MG63 (cell line): ENCODE results near the gene PPP1R12A. TPM values are rescaled to one million over a fixed set of nuclear protein-coding genes. Genes with fewer than 3 reads are reported as not detected.
"Not testable (repeated sequence)": the region's sequence is repeated elsewhere in the genome, so short reads cannot be mapped to it uniquely, and the experiment has no call there.

Source experiments
- DNase-seq: peaks from one replicate; pipeline ENCODE4 v3.0.0-alpha.2; 2020
- H3K27me3 ChIP-seq: fragments of 250-450 bp; sonication (Bioruptor Pico); 2 replicates; pipeline ENCODE4 v1.5.1; 2020; ENCODE audit warnings: mild to moderate bottlenecking, moderate library complexity
- H3K36me3 ChIP-seq: fragments of 250-450 bp; sonication (Bioruptor Pico); 2 replicates; pipeline ENCODE4 v1.5.1; 2020; ENCODE audit warnings: mild to moderate bottlenecking, moderate library complexity
- H3K4me3 ChIP-seq: fragments of 250-450 bp; sonication (Bioruptor Pico); 2 replicates; pipeline ENCODE4 v1.5.1; 2020; ENCODE audit warnings: mild to moderate bottlenecking, moderate library complexity
- H3K9me3 ChIP-seq: fragments of 250-450 bp; sonication (Bioruptor Pico); 2 replicates; pipeline ENCODE4 v1.5.1; 2020; ENCODE audit warnings: mild to moderate bottlenecking, moderate library complexity
- total RNA-seq: library from RNA; depleted of rRNA; stranded (reverse); fragments of >200 nt; shearing (Covaris generic); gene quantifications from 2 replicates; pipeline ENCODE4 v1.2.3, GENCODE V29; 2014; ENCODE audit warnings: low replicate concordance

PPP1R12A gene
- total RNA-seq, 1 experiment from 2014 or later = 47.4 TPM

- DNase-seq = no peak
- no peak overlapping the region for H3K4me3 ChIP-seq
- H3K36me3 ChIP-seq = peaks cover 14% of the 10 kb centered on the region
- H3K27me3 ChIP-seq = no peaks in the 10 kb centered on the region
- H3K9me3 ChIP-seq = no peaks in the 10 kb centered on the region
Observed at GRCh38 chr12:79883216-79883615, 51.7 kb downstream of the PPP1R12A start.

- Histone ChIP-seq H3K36me3 (peaks cover 18% of the 10 kb centered on the region), H3K27me3 (no peaks in the 10 kb centered on the region), H3K4me3 (no peak overlapping the region), H3K9me3 (no peaks in the 10 kb centered on the region)
- no peak for DNase-seq
Observed at GRCh38 chr12:79881351-79881750, 53.5 kb downstream of the PPP1R12A start.

- not testable (repeated sequence) for H3K27me3 ChIP-seq, DNase-seq, H3K4me3 ChIP-seq, H3K9me3 ChIP-seq
- H3K36me3 ChIP-seq = peaks cover 13% of the 10 kb centered on the region
Observed at GRCh38 chr12:79878506-79878905, 56.4 kb downstream of the PPP1R12A start.

GRCh38 chr12:79877246-79877645 lies 57.7 kb downstream of the PPP1R12A start:
- H3K9me3 ChIP-seq = no peaks in the 10 kb centered on the region
- no peaks in the 10 kb centered on the region for H3K27me3 ChIP-seq
- peaks cover 14% of the 10 kb centered on the region for H3K36me3 ChIP-seq
- H3K4me3 ChIP-seq = no peak overlapping the region
- no peak for DNase-seq

GRCh38 chr12:79874665-79875064 lies 60.2 kb downstream of the PPP1R12A start:
- Histone ChIP-seq H3K36me3 (peaks cover 32% of the 10 kb centered on the region), H3K4me3 (no peak overlapping the region), H3K9me3 (no peaks in the 10 kb centered on the region), H3K27me3 (no peaks in the 10 kb centered on the region)
- no peak for DNase-seq

GRCh38 chr12:79873201-79873600 lies 61.7 kb downstream of the PPP1R12A start:
- no peak for DNase-seq
- H3K4me3 ChIP-seq = no peak overlapping the region
- H3K9me3 ChIP-seq = no peaks in the 10 kb centered on the region
- H3K36me3 ChIP-seq = peaks cover 39% of the 10 kb centered on the region
- no peaks in the 10 kb centered on the region for H3K27me3 ChIP-seq

DNA sequence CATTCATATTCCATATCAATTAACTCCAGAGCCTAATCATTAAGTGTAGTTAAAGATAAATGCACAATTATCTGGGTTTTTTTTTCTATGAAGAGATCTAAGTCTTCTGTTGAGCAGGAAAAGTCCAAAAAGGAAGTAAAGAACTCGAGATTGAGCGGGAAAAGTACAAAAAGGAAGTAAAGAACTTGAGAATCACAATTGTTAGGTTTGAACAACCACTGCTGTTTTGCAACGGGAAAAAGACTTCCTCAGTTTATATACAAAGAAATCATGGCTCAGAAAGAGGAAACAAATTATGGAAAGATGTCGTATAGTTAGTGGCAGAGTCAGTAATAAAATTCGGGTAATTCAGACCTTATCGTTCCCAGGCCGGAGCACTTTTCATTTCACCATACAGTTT lies 63.3 kb downstream of the PPP1R12A start:
- peaks cover 50% of the 10 kb centered on the region for H3K36me3 ChIP-seq
- H3K4me3 ChIP-seq = no peak overlapping the region
- peaks cover 3% of the 10 kb centered on the region; the same call in 1 of the 2 replicates for H3K9me3 ChIP-seq
- DNase-seq = no peak
- no peaks in the 10 kb centered on the region for H3K27me3 ChIP-seq

- H3K4me3 ChIP-seq = no peak overlapping the region
- H3K9me3 ChIP-seq = peaks cover 5% of the 10 kb centered on the region; the same call in 1 of the 2 replicates
- no peaks in the 10 kb centered on the region for H3K27me3 ChIP-seq
- no peak for DNase-seq
- H3K36me3 ChIP-seq = peaks cover 54% of the 10 kb centered on the region
Observed at GRCh38 chr12:79870916-79871315, 64.0 kb downstream of the PPP1R12A start.

DNA sequence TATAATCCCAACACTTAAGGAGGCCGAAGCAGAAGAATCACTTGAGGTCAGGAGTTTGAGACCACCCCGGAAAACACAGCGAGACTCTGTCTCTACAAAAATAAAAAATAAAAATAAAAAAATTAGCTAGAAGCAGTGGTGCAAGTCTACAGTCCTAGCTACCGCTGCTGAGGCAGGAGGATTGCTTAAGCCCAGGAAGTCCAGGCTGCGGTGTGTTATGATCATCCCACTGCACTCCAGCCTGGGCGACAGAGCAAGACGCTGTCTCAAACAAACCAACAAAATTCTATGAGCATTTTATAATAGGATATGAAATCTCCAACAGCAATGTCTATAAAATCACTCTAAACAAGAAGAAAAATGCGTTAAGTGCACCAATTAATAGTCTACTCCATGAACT lies 75.3 kb downstream of the PPP1R12A start:
- Histone ChIP-seq H3K4me3 (no peak overlapping the region), H3K9me3 (no peaks in the 10 kb centered on the region; the same call in 1 of the 2 replicates), H3K36me3 (peaks cover 21% of the 10 kb centered on the region), H3K27me3 (no peaks in the 10 kb centered on the region)
- no peak for DNase-seq

DNA sequence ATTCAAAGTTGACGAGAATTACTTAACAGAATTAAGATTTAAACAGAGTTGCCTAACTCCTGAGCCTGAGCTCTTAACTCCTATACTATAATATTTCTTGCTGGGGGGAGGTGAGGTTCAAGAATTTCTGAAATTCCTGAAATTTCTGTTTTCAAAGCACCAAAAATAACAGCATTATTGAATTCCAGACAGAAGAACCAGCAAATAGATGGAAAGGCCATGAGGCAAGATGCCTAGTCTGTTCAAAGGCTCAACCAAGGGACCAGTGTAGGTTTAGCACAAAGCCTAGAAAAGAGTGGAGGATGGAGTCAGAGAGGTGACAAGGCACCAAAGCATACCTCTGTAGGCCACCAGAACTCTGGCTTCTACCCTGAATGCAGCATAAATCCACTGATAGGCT lies 76.4 kb downstream of the PPP1R12A start:
- Histone ChIP-seq H3K9me3 (no peaks in the 10 kb centered on the region), H3K4me3 (no peak overlapping the region), H3K27me3 (no peaks in the 10 kb centered on the region), H3K36me3 (peaks cover 21% of the 10 kb centered on the region)
- no peak for DNase-seq

DNA sequence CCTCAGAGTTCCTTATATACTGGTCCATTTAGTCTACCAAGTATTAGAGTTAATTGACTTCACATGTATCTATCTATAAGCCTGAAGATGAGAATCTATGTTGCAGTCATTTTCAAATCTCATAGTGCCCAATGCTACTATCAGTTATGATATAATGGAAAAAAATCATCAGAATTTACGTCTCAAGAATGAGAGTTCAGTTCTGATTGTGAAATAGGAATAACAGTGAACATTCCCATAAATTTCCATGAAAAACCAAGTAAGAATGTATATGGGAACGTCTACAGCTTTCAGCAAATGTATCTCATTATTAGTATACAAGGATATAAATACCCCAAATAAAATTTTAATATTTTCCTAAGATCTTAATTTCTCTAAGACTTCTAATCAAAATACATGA lies 77.2 kb downstream of the PPP1R12A start:
- Histone ChIP-seq H3K4me3 (no peak overlapping the region), H3K27me3 (no peaks in the 10 kb centered on the region), H3K36me3 (peaks cover 25% of the 10 kb centered on the region), H3K9me3 (0 out of 2 replicates have a peak, but pooled peaks cover 2% of the 10 kb centered on the region)
- DNase-seq = no peak

GRCh38 chr12:79850610-79851299 lies 84.1 kb downstream of the PPP1R12A start:
- no peaks in the 10 kb centered on the region for H3K27me3 ChIP-seq
- H3K36me3 ChIP-seq = peaks cover 17% of the 10 kb centered on the region
- no peak for DNase-seq
- peaks cover 11% of the 10 kb centered on the region; the same call in 1 of the 2 replicates for H3K9me3 ChIP-seq
- no peak overlapping the region for H3K4me3 ChIP-seq

- peak; percentile 41 for DNase-seq
- H3K27me3 ChIP-seq = no peaks in the 10 kb centered on the region
- H3K36me3 ChIP-seq = peaks cover 37% of the 10 kb centered on the region
- no peak overlapping the region for H3K4me3 ChIP-seq
- H3K9me3 ChIP-seq = peaks cover 13% of the 10 kb centered on the region; the same call in 1 of the 2 replicates
Observed at GRCh38 chr12:79848339-79848738, 86.6 kb downstream of the PPP1R12A start.

DNA sequence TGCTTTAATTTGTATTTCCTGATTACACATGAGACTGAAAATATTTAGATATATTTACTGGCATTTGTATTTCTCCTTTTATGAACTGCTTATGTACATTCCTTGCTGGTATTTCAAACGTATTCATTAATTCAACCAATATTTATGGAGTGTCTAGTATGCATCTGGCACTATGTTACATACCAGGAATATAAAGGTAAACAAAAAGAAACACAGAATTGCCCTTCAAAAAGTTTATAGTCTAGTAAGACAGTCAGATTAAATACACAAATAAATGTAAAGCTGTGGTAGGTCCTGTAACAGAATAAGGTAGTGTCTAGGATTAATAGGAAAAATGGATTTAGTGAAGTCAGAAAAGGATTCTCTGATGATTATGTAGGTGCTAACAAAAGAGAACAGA lies 87.5 kb downstream of the PPP1R12A start:
- DNase-seq = no peak
- Histone ChIP-seq H3K9me3 (peaks cover 11% of the 10 kb centered on the region; the same call in 1 of the 2 replicates), H3K36me3 (peaks cover 42% of the 10 kb centered on the region), H3K4me3 (no peak overlapping the region), H3K27me3 (no peaks in the 10 kb centered on the region)

GRCh38 chr12:79844693-79845092 lies 90.2 kb downstream of the PPP1R12A start:
- H3K4me3 ChIP-seq = no peak overlapping the region
- peaks cover 51% of the 10 kb centered on the region for H3K36me3 ChIP-seq
- H3K27me3 ChIP-seq = no peaks in the 10 kb centered on the region
- H3K9me3 ChIP-seq = peaks cover 4% of the 10 kb centered on the region; the same call in 1 of the 2 replicates
- peak; percentile 8 for DNase-seq

- Histone ChIP-seq H3K36me3 (peaks cover 58% of the 10 kb centered on the region), H3K27me3 (no peaks in the 10 kb centered on the region), H3K4me3 (no peak overlapping the region), H3K9me3 (peaks cover 6% of the 10 kb centered on the region)
- no peak for DNase-seq
Observed at GRCh38 chr12:79843978-79844377, 90.9 kb downstream of the PPP1R12A start.

GRCh38 chr12:79842630-79843029 lies 92.3 kb downstream of the PPP1R12A start:
- H3K4me3 ChIP-seq = no peak overlapping the region
- DNase-seq = no peak
- peaks cover 19% of the 10 kb centered on the region for H3K9me3 ChIP-seq
- no peaks in the 10 kb centered on the region for H3K27me3 ChIP-seq
- peaks cover 72% of the 10 kb centered on the region for H3K36me3 ChIP-seq

GRCh38 chr12:79841878-79842265 lies 93.0 kb downstream of the PPP1R12A start:
- no peak for DNase-seq
- Histone ChIP-seq H3K36me3 (peaks cover 76% of the 10 kb centered on the region), H3K27me3 (no peaks in the 10 kb centered on the region), H3K4me3 (no peak overlapping the region), H3K9me3 (peaks cover 19% of the 10 kb centered on the region)
